Measurements from ENCODE around the gene DIDO1.
A peak's percentile ranks its signal among the peaks of the same experiment; 100 is the strongest.

Gene DIDO1

GRCh38 chr20:62911701-62912280, 14.5 kb downstream of the DIDO1 start:
- DNase-seq (ENCODE audit: low read depth in 2 of 3, low spot score in 1 of 3), result no peak

- DNase-seq (ENCODE audit: low read depth in 2 of 3, low spot score in 1 of 3), result no peak
Observed at GRCh38 chr20:62910777-62911497, 15.4 kb downstream of the DIDO1 start.

GRCh38 chr20:62910217-62910766, 16.0 kb downstream of the DIDO1 start:
- DNase-seq (ENCODE audit: low read depth in 2 of 3, low spot score in 1 of 3), result no peak

- no peak for DNase-seq (ENCODE audit: low read depth in 2 of 3, low spot score in 1 of 3)
Observed at GRCh38 chr20:62908971-62909791, 17.1 kb downstream of the DIDO1 start.

GRCh38 chr20:62907384-62908317, 18.7 kb downstream of the DIDO1 start:
- no peak for DNase-seq (ENCODE audit: low read depth in 2 of 3, low spot score in 1 of 3)

GRCh38 chr20:62906647-62907375, 19.5 kb downstream of the DIDO1 start:
- no peak for DNase-seq (ENCODE audit: low read depth in 2 of 3, low spot score in 1 of 3)

- no peak for DNase-seq (ENCODE audit: low read depth in 2 of 3, low spot score in 1 of 3)
Observed at GRCh38 chr20:62906209-62906608, 20.1 kb downstream of the DIDO1 start.

GRCh38 chr20:62905536-62906117, 20.7 kb downstream of the DIDO1 start:
- DNase-seq (ENCODE audit: low read depth in 2 of 3, low spot score in 1 of 3), result no peak

- no peak for DNase-seq (ENCODE audit: low read depth in 2 of 3, low spot score in 1 of 3)
Observed at GRCh38 chr20:62902926-62903615, 23.2 kb downstream of the DIDO1 start.

- DNase-seq (ENCODE audit: low read depth in 2 of 3, low spot score in 1 of 3), result no peak
Observed at GRCh38 chr20:62901891-62902290, 24.4 kb downstream of the DIDO1 start.

- DNase-seq (ENCODE audit: low read depth in 2 of 3, low spot score in 1 of 3), result no peak
Observed at GRCh38 chr20:62900692-62901584, 25.4 kb downstream of the DIDO1 start.

- peak; percentile 66 for DNase-seq (ENCODE audit: low read depth in 2 of 3, low spot score in 1 of 3)
Observed at GRCh38 chr20:62900052-62900691, 26.1 kb downstream of the DIDO1 start.

GRCh38 chr20:62899633-62900051, 26.7 kb downstream of the DIDO1 start:
- no peak for DNase-seq (ENCODE audit: low read depth in 2 of 3, low spot score in 1 of 3)

GRCh38 chr20:62898970-62899632, 27.2 kb downstream of the DIDO1 start:
- DNase-seq (ENCODE audit: low read depth in 2 of 3, low spot score in 1 of 3), result no peak

- DNase-seq (ENCODE audit: low read depth in 2 of 3, low spot score in 1 of 3), result no peak
Observed at GRCh38 chr20:62898093-62898964, 28.0 kb downstream of the DIDO1 start.

- DNase-seq (ENCODE audit: low read depth in 2 of 3, low spot score in 1 of 3), result no peak
Observed at GRCh38 chr20:62897666-62898065, 28.6 kb downstream of the DIDO1 start.
